ENCODE measurements around the gene WRNIP1. TPM values are rescaled to one million over a fixed set of nuclear protein-coding genes. Genes with fewer than 3 reads are reported as not detected.

Gene WRNIP1
- total RNA-seq, 1 experiment from 2014 or later = 38.1 TPM

DNA sequence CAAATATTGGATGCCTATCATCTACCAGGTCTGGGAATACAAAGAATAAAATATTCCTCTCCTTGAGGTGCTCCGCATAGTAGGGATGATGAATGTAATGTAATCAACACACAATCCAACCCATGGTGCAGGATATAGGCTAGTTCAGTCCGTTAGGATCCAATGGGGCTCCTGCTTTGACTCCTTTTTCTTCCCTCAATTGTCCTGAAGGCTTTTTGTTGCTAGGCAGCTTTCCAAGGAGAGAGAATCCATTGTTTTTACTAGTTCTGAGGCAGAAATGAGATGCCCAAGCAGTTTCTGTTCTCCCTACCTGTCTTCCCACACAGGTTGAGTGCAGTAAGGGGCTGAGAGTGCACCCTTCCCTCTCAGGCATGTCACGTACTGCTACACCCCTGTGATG, 12.1 kb downstream of the WRNIP1 start:
- H2BK12ac ChIP-seq (ENCODE audit: insufficient read length, low read depth, low read length) = no peak overlapping the region
- peaks cover 4% of the 10 kb centered on the region; the same call in 1 of the 2 replicates for H3K79me2 ChIP-seq (ENCODE audit: insufficient read depth, low read length)
- no peak overlapping the region for H2AFZ ChIP-seq (ENCODE audit: low read length)
- no peak overlapping the region for H3K23ac ChIP-seq (ENCODE audit: insufficient read length, low read depth, low read length)
- H3K18ac ChIP-seq (ENCODE audit: insufficient read length, low read depth, low read length) = no peak overlapping the region
- H4K8ac ChIP-seq (replicated peaks; ENCODE audit: insufficient read length, low read depth, low read length) = no peak overlapping the region
- Mint-ChIP-seq H3K4me3 (no peak overlapping the region), H3K36me3 (ENCODE audit: insufficient read depth in 1 of 3, low read depth in 3 of 3) (peaks cover 12 to 50% (median 38%) of the 10 kb centered on the region in 3 experiments), H3K27ac (no peak overlapping the region), H3K4me1 (peaks cover 4 to 5% of the 10 kb centered on the region in 2 experiments; a peak in 2 of 4 replicates), H3K9me3 (no peaks in the 10 kb centered on the region), H3K27me3 (ENCODE audit: low read depth) (no peaks in the 10 kb centered on the region)
- no peak overlapping the region for H2BK20ac ChIP-seq (ENCODE audit: low read depth, low read length, poor library complexity, severe bottlenecking)
- H2AK5ac ChIP-seq (ENCODE audit: insufficient read length, low read length) = no peak overlapping the region
- TF ChIP-seq, protein P1, sequence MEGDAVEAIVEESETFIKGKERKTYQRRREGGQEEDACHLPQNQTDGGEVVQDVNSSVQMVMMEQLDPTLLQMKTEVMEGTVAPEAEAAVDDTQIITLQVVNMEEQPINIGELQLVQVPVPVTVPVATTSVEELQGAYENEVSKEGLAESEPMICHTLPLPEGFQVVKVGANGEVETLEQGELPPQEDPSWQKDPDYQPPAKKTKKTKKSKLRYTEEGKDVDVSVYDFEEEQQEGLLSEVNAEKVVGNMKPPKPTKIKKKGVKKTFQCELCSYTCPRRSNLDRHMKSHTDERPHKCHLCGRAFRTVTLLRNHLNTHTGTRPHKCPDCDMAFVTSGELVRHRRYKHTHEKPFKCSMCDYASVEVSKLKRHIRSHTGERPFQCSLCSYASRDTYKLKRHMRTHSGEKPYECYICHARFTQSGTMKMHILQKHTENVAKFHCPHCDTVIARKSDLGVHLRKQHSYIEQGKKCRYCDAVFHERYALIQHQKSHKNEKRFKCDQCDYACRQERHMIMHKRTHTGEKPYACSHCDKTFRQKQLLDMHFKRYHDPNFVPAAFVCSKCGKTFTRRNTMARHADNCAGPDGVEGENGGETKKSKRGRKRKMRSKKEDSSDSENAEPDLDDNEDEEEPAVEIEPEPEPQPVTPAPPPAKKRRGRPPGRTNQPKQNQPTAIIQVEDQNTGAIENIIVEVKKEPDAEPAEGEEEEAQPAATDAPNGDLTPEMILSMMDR (conservative IDR thresholded peaks at IDR 0.05) = no peak
- H3K4me1 ChIP-seq (ENCODE audit: insufficient read depth, low read length) = no peaks in the 10 kb centered on the region
- H3K4ac ChIP-seq (ENCODE audit: low read depth, low read length) = no peak overlapping the region
- H3K27me3 ChIP-seq (ENCODE audit: insufficient read depth, low read length) = no peaks in the 10 kb centered on the region
- H3K27ac ChIP-seq (ENCODE audit: insufficient read length, low read depth, low read length) = no peak overlapping the region
- peaks cover 5% of the 10 kb centered on the region for H3K79me1 ChIP-seq (ENCODE audit: insufficient read depth, low read depth, low read length, poor library complexity, severe bottlenecking)
- no peaks in the 10 kb centered on the region for H3K23me2 ChIP-seq (ENCODE audit: insufficient read length, low read depth, low read length, poor library complexity, severe bottlenecking)
- no peaks in the 10 kb centered on the region for H4K20me1 ChIP-seq (ENCODE audit: control insufficient read depth, insufficient read depth, insufficient read length)
- H3K14ac ChIP-seq (ENCODE audit: insufficient read depth, low read length) = no peak overlapping the region
- H3T11ph ChIP-seq (ENCODE audit: low read length) = no peak overlapping the region
- no peak overlapping the region for H3K4me2 ChIP-seq (ENCODE audit: insufficient read depth, insufficient read length, low read length)
- no peak overlapping the region for H2BK120ac ChIP-seq (ENCODE audit: low read depth, low read length, poor library complexity, severe bottlenecking)
- no CpG with 5 or more reads among the region's 3 CpGs for WGBS (ENCODE audit: extremely low coverage, insufficient read length, low lambda C conversion rate)
- H3K56ac ChIP-seq (ENCODE audit: insufficient read length, low read depth, low read length) = no peak overlapping the region
- no peak for DNase-seq
- H4K5ac ChIP-seq (ENCODE audit: insufficient read length, low read depth, low read length) = no peak overlapping the region
- no peak overlapping the region for H2BK5ac ChIP-seq (ENCODE audit: insufficient read length, low read length)
- H4K91ac ChIP-seq (ENCODE audit: insufficient read length, low read depth, low read length) = no peak overlapping the region
- H3K9me3 ChIP-seq (ENCODE audit: control insufficient read depth, low read depth, low read length) = no peaks in the 10 kb centered on the region
- no peak overlapping the region for H3K9ac ChIP-seq (ENCODE audit: extremely low read depth, insufficient read length, low read length)
- H2BK15ac ChIP-seq (ENCODE audit: low read depth, low read length) = no peak overlapping the region
